ENCODE measurements around the gene FAM24B.

DNA sequence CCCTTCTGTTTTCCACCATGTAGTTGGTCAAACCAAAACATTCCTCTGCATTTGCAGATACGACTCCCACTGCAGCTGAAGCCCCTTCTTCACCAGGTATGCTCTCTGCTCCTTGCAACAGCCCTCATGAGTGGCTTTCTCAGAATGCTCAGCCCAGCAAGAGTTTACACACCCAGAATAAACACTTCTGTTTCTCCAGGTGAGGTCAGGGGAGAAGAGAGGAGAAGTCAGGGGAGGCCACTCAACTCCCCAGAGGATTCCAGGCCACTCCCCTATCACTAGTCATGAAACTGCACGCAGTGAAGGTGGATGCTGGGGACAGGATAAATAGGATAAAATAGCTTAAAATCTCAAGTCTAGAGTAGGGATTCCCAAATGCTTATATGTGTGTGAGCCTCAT lies 64.9 kb downstream of the FAM24B start:
- TF ChIP-seq CTCF (IDR thresholded peaks at IDR 0.05; ENCODE audit: low read depth, low read length), result no peak
- no peak for TF ChIP-seq EZH2phosphoT487 (IDR thresholded peaks at IDR 0.05; ENCODE audit: low read depth)
